SK-N-MC (cell line): ENCODE results near the gene ATAD3C.

Source experiments
- EZH2 ChIP-seq: fragments of 200-600 bp; sonication (generic); IDR thresholded peaks from one replicate; pipeline ENCODE4 v1.6.1; 2017; ENCODE audit warnings: antibody characterized with exemption
- POLR2AphosphoS5 ChIP-seq: IDR thresholded peaks from 2 replicates; pipeline ENCODE4 v1.6.1; 2012; ENCODE audit warnings: mild to moderate bottlenecking, low read depth, low read length, borderline replicate concordance

DNA sequence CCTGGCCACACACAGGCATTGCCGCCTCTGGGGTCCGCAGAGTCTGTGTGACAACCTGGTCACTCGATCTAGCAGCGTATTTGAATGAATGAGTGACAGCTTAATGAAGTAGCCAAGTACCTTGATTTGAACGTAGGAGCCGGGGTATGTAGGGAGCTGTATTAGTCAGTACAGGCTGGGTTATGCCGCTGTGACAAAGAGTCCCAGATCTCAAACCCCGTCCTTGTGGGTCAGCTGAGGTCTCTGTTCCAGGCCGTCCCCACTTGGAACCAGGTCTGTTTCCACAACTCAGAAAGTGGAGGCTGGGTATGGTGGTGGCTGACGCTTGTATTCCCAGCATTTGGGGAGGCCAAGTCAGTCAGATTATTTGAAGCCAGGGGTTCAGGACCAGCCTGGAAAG, 42.1 kb downstream of the ATAD3C start:
- no peak for TF ChIP-seq POLR2AphosphoS5
- no peak for TF ChIP-seq EZH2
